HCT116 (cell line): Measurements from ENCODE around the gene OR4D1.

ENCODE experiments used
- CEBPB ChIP-seq: IDR thresholded peaks from 2 replicates; pipeline ENCODE4 v1.6.1; 2012; ENCODE audit warnings: low read depth
- EZH2 ChIP-seq: fragments of 200-600 bp; sonication (generic); IDR thresholded peaks from 2 replicates; pipeline ENCODE4 v1.6.1; 2017; ENCODE audit warnings: antibody characterized with exemption, mixed run types
- POLR2A ChIP-seq: IDR thresholded peaks from 2 replicates; pipeline ENCODE4 v1.7.0; 2011; ENCODE audit warnings: borderline replicate concordance; ENCODE audit not compliant: insufficient read depth, insufficient read length; ENCODE audit errors: extremely low read depth
- RAD21 ChIP-seq: IDR thresholded peaks from 2 replicates; pipeline ENCODE4 v1.6.1; 2012; ENCODE audit warnings: low read depth, mild to moderate bottlenecking
- TF ChIP-seq, protein P1 (sequence below): IDR thresholded peaks from 2 replicates; pipeline ENCODE4 v1.6.1; 2012
- TF ChIP-seq, protein P2 (sequence below): IDR thresholded peaks from 2 replicates; pipeline ENCODE4 v1.6.1; 2012; ENCODE audit warnings: low read depth
- TF ChIP-seq, protein P3 (sequence below), 3 experiments: fragments of 200-600 bp in 1 of 3; sonication (generic) in 1 of 3; IDR thresholded peaks in 2 of 3; conservative IDR thresholded peaks in 1 of 3; 2 replicates each; pipeline ENCODE4 v1.5.1; 2012 to 2017; ENCODE audit warnings: low read depth in 2 of 3, low read length in 2 of 3, antibody characterized with exemption in 1 of 3, borderline replicate concordance in 1 of 3, control low read depth in 1 of 3, mild to moderate bottlenecking in 1 of 3, mixed read lengths in 1 of 3, mixed run types in 1 of 3, moderate library complexity in 1 of 3; ENCODE audit not compliant: insufficient read depth in 1 of 3

DNA sequence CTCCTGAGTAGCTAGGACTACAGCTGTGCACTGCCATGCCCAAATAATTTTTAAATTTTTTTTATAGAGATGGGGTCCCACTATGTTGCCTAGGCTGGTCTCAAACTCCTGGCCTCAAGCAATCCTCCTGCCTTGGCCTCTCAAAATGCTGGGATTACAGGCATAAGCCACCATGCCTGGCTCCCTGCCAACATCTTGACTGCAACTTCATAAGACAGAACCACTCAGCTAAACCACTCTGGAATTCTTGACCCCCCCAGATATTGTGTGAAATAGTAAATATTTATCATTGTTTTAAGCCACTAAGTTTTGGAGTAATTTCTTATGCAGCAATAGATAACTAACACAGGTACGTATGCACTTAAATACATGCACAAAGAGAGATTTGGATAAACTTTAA, 39.0 kb upstream of the OR4D1 start:
- TF ChIP-seq, protein P1, sequence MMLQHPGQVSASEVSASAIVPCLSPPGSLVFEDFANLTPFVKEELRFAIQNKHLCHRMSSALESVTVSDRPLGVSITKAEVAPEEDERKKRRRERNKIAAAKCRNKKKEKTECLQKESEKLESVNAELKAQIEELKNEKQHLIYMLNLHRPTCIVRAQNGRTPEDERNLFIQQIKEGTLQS = no peak
- no peak for TF ChIP-seq RAD21
- TF ChIP-seq EZH2 = no peak
- TF ChIP-seq POLR2A = no peak
- TF ChIP-seq, protein P2, sequence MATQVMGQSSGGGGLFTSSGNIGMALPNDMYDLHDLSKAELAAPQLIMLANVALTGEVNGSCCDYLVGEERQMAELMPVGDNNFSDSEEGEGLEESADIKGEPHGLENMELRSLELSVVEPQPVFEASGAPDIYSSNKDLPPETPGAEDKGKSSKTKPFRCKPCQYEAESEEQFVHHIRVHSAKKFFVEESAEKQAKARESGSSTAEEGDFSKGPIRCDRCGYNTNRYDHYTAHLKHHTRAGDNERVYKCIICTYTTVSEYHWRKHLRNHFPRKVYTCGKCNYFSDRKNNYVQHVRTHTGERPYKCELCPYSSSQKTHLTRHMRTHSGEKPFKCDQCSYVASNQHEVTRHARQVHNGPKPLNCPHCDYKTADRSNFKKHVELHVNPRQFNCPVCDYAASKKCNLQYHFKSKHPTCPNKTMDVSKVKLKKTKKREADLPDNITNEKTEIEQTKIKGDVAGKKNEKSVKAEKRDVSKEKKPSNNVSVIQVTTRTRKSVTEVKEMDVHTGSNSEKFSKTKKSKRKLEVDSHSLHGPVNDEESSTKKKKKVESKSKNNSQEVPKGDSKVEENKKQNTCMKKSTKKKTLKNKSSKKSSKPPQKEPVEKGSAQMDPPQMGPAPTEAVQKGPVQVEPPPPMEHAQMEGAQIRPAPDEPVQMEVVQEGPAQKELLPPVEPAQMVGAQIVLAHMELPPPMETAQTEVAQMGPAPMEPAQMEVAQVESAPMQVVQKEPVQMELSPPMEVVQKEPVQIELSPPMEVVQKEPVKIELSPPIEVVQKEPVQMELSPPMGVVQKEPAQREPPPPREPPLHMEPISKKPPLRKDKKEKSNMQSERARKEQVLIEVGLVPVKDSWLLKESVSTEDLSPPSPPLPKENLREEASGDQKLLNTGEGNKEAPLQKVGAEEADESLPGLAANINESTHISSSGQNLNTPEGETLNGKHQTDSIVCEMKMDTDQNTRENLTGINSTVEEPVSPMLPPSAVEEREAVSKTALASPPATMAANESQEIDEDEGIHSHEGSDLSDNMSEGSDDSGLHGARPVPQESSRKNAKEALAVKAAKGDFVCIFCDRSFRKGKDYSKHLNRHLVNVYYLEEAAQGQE = no peak
- no peak for TF ChIP-seq CEBPB
- TF ChIP-seq, protein P3, sequence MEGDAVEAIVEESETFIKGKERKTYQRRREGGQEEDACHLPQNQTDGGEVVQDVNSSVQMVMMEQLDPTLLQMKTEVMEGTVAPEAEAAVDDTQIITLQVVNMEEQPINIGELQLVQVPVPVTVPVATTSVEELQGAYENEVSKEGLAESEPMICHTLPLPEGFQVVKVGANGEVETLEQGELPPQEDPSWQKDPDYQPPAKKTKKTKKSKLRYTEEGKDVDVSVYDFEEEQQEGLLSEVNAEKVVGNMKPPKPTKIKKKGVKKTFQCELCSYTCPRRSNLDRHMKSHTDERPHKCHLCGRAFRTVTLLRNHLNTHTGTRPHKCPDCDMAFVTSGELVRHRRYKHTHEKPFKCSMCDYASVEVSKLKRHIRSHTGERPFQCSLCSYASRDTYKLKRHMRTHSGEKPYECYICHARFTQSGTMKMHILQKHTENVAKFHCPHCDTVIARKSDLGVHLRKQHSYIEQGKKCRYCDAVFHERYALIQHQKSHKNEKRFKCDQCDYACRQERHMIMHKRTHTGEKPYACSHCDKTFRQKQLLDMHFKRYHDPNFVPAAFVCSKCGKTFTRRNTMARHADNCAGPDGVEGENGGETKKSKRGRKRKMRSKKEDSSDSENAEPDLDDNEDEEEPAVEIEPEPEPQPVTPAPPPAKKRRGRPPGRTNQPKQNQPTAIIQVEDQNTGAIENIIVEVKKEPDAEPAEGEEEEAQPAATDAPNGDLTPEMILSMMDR (IDR thresholded peaks at IDR 0.05 in 2 of 3, conservative IDR thresholded peaks at IDR 0.05 in 1 of 3; ENCODE audit: borderline replicate concordance in 1 of 3, insufficient read depth in 1 of 3, low read depth in 2 of 3, low read length in 2 of 3) = no peak
